Activated naive CD8-positive, alpha-beta T cell (primary cell): ENCODE results near the gene SRGAP3.

Source experiments
- H3K27ac Mint-ChIP-seq: one replicate; pipeline ENCODE4 v1.8.0; 2021; ENCODE audit warnings: mixed read lengths
- H3K27me3 Mint-ChIP-seq: one replicate; pipeline ENCODE4 v1.8.0; 2021; ENCODE audit warnings: mixed read lengths
- H3K36me3 Mint-ChIP-seq: one replicate; pipeline ENCODE4 v1.8.0; 2021; ENCODE audit warnings: mixed read lengths
- H3K4me1 Mint-ChIP-seq: one replicate; pipeline ENCODE4 v1.8.0; 2021; ENCODE audit warnings: low read depth, mixed read lengths
- H3K4me3 Mint-ChIP-seq: one replicate; pipeline ENCODE4 v1.8.0; 2021; ENCODE audit warnings: mild to moderate bottlenecking, mixed read lengths
- H3K9me3 Mint-ChIP-seq: one replicate; pipeline ENCODE4 v1.8.0; 2021; ENCODE audit warnings: low read depth, mixed read lengths

Gene SRGAP3

DNA sequence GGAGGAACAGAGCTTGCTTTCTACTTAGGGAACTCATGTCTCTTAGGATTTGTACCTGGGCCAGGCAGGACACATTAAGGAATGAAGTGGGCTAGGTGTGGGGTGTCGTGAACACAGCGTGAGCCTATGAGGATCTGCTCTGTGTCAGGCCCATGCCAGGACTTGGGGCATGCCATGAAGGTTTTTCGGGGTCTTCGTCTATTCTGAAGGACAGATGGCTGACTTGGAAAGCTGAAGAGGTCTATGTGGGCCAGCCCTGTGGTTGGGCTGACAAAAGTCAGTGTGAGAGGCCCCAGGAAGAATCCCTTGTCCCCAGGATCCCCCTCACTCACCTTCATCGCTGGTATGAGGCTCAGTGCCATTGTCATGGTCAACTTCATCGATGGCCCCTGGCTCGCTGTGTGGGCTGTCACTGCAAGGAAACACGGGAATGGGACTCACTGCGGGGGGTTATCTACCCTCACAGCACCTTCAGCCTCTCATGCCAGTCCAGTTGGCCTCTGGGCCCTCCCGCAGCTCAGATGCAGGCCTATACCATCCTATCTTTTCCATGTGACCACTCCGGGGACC, 239.4 kb downstream of the SRGAP3 start:
- Mint-ChIP-seq H3K27ac (no peak overlapping the region), H3K4me3 (no peak overlapping the region), H3K36me3 (peaks cover 3% of the 10 kb centered on the region), H3K9me3 (no peaks in the 10 kb centered on the region), H3K27me3 (no peaks in the 10 kb centered on the region), H3K4me1 (peaks cover 15% of the 10 kb centered on the region)

DNA sequence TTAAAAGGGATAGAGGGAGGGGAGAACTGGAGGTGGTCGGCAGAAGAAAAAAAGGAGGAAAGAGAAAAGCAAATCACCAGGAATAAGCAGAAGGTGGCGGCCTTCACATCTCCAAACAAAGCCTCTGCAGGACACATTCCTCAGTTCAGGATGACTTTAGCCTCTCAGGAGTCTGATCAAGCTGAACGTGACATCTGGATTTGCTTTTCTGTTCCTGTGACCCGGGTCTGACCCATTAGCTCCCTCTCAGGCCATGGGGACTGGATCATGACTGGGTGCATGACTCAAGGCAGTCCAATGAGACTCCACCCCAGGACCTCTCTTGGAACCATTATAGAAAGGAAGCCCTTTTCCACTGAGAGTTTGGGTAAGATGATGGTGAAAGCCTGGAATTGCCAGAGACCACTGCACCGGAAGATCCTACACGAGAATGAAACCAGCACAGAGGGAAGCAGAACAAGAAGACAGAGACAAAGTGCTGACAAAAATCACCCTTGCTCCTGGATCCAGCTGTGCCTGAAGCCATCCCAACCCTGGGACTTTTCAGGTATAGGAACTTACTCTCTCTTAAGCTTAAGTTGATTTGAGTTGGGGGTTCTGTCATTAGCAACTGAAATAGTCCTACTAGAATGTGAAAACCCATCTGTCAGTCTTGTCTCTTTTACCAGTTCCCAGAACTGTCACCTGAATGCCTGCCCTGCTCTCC, 240.7 kb downstream of the SRGAP3 start:
- Mint-ChIP-seq H3K27ac (no peak overlapping the region), H3K4me3 (no peak overlapping the region), H3K36me3 (peaks cover 3% of the 10 kb centered on the region), H3K4me1 (peaks cover 15% of the 10 kb centered on the region), H3K27me3 (no peaks in the 10 kb centered on the region), H3K9me3 (no peaks in the 10 kb centered on the region)

DNA sequence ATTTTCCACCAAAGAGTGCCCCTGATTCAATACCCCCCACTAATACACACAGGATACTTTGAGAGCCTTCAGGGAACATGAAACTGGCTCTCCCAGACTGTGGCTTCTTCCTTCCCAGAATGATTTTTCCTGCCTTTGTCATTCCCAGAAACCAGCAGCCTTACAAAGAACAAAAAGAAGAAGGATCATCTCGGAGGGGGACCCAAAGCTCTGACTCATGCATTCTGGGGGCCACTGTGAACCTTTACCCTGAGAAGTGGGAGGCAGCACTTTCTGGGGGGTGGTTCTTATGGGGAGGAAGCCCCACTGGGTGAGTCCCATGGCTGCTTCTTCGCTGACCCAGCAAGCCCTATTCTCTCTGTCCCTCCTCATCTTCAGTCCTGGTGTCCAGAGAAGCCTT, 241.5 kb downstream of the SRGAP3 start:
- no peak overlapping the region for H3K27ac Mint-ChIP-seq
- peaks cover 3% of the 10 kb centered on the region for H3K36me3 Mint-ChIP-seq
- H3K4me1 Mint-ChIP-seq, result peaks cover 14% of the 10 kb centered on the region
- H3K9me3 Mint-ChIP-seq, result no peaks in the 10 kb centered on the region
- H3K4me3 Mint-ChIP-seq, result no peak overlapping the region
- no peaks in the 10 kb centered on the region for H3K27me3 Mint-ChIP-seq

DNA sequence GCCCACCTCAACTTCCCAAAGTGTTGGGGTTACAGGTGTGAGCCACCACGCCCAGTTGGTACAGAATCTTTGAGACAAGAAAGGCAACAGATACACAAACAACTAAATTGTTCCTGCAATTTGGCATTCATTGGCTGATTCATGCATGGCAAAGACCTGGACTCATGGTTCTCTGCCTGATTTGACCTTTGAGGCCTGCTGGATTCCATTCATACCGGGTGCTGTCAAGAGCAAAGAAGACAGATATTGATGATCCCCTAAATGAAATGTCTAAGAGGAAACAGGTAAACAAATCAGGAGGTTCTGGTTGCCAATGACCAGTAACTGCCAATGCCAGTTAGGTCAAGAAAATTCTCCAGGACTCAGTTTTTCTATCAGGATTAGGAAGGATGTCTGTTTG, 242.2 kb downstream of the SRGAP3 start:
- peaks cover 3% of the 10 kb centered on the region for H3K36me3 Mint-ChIP-seq
- no peaks in the 10 kb centered on the region for H3K9me3 Mint-ChIP-seq
- no peak overlapping the region for H3K4me3 Mint-ChIP-seq
- peaks cover 8% of the 10 kb centered on the region for H3K4me1 Mint-ChIP-seq
- no peak overlapping the region for H3K27ac Mint-ChIP-seq
- no peaks in the 10 kb centered on the region for H3K27me3 Mint-ChIP-seq

DNA sequence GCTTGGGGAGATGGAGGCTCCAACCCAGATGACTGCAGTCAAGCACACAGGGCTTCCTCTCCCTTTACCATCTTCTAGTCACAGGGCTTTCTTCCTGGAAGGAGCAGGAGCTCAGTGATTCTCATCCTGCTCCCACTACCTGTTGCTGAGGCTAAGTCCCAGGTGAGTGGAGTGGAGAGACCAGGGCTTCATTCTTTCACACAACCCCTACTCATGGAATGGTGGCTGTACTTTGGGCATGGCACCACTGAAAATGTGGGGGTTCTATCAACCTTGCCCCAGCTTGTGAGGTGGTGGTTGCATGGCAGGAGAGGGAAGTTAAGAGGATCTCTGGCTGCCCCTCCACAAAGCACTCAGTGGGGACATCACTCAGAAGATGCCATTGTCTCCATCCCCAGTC, 249.4 kb downstream of the SRGAP3 start:
- peaks cover 5% of the 10 kb centered on the region for H3K27me3 Mint-ChIP-seq
- no peak overlapping the region for H3K4me3 Mint-ChIP-seq
- H3K36me3 Mint-ChIP-seq, result no peaks in the 10 kb centered on the region
- no peaks in the 10 kb centered on the region for H3K9me3 Mint-ChIP-seq
- no peak overlapping the region for H3K27ac Mint-ChIP-seq
- no peaks in the 10 kb centered on the region for H3K4me1 Mint-ChIP-seq

DNA sequence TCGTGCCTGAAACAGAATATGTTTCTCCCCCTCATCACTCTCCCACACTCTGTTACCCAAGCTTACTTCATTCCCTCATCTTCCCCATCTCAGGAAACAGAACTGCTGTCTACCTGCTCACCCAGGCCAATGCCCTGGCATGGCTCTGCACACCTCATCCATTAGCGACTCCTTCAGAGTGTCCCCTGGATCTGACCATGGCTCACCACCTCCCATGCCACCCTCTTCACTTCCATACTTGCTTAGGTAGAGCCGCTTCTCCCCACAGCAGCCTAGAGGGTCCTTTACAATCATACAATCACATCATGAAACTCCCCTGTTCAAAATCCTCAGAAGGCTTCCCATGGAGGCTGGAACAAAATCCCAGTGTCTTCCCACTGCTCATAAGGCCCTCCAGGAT, 252.3 kb downstream of the SRGAP3 start:
- Mint-ChIP-seq H3K4me1 (no peaks in the 10 kb centered on the region), H3K27me3 (peaks cover 5% of the 10 kb centered on the region), H3K36me3 (no peaks in the 10 kb centered on the region), H3K4me3 (no peak overlapping the region), H3K27ac (no peak overlapping the region), H3K9me3 (no peaks in the 10 kb centered on the region)

DNA sequence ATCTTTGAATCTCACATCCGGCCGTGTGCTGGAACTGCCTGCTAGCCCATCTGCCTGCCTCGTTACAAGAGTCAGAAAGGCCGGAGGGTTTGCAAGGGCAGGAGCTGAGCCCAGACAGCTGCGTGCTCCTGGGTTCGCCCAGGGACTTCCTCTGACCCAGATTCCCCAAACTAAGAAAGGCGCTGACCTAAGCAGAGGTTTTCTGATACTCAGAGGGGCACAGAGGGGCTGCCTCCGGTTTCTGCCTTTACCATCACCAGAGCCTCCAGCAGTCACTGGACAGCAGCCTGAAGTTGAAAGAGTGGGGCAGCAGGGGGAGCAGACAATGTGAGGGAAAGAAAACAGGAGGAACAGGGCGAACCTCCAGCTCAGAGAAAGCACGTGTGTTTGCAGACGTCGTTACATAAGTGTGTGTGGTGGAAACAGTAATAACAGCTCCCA, 252.7 kb downstream of the SRGAP3 start:
- H3K27ac Mint-ChIP-seq, result no peak overlapping the region
- no peak overlapping the region for H3K4me3 Mint-ChIP-seq
- H3K27me3 Mint-ChIP-seq, result peaks cover 5% of the 10 kb centered on the region
- H3K36me3 Mint-ChIP-seq, result no peaks in the 10 kb centered on the region
- H3K9me3 Mint-ChIP-seq, result no peaks in the 10 kb centered on the region
- H3K4me1 Mint-ChIP-seq, result no peaks in the 10 kb centered on the region

DNA sequence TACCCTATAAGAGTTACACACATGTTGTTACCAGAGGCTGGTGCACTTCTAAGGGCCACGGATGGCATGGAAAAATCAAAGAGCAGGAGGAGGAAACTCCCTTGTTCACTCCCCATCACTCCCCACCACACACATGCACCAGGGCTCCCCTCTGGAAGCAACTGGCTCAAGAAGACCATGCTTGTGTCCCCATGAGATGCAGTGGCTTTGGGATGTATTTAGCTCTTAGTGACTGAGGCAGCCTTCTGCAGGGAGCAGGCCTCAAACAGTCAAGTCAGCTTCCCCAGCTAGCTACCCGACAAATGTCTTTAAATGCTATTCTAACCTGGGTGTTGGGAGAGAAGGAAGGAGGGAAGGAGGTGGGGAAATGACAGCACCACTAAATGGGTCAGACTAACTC, 253.2 kb downstream of the SRGAP3 start:
- Mint-ChIP-seq H3K27me3 (peaks cover 5% of the 10 kb centered on the region), H3K4me1 (no peaks in the 10 kb centered on the region), H3K9me3 (no peaks in the 10 kb centered on the region), H3K4me3 (no peak overlapping the region), H3K36me3 (no peaks in the 10 kb centered on the region), H3K27ac (no peak overlapping the region)

DNA sequence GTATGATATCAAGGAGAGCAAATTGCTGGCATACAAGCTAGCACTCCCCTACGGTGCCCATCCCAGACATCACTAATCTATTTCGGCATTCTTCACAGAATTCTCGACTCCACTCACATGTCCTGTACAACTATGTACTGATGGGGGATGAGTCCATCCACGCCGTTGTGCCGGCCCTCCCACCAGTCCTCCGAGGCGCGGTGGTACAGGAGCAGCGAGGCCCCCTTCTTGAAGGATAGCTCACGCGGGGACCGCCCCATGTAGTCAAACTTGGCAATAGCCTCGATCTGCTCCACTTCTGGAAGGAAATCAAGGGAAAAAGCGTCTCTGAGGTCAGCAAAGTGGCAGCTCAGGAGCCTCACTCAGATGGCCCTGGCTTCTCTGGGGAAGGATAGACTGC, 255.2 kb downstream of the SRGAP3 start:
- H3K27ac Mint-ChIP-seq, result no peak overlapping the region
- H3K4me3 Mint-ChIP-seq, result no peak overlapping the region
- no peaks in the 10 kb centered on the region for H3K9me3 Mint-ChIP-seq
- H3K36me3 Mint-ChIP-seq, result no peaks in the 10 kb centered on the region
- H3K27me3 Mint-ChIP-seq, result peaks cover 5% of the 10 kb centered on the region
- no peaks in the 10 kb centered on the region for H3K4me1 Mint-ChIP-seq

DNA sequence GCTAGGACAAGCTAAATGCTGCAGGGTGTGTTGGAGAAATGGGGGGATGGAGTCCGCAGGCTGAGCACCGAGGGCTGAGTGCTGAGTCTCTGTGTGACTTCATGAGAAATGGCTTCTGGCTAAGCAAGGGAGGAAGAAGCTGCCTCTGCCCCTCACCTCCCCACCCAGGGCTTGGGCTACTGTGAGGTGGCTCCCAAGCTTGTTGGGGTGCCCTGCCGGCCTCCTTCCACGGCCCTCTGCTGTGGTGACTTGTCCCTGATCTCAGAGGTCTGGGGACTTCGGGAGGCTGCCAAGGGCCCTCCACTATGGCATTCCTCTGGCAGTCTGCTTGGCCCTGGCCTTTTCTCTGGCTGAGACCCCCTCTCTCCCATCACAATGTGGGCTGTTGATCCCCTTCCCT, 256.1 kb downstream of the SRGAP3 start:
- Mint-ChIP-seq H3K36me3 (no peaks in the 10 kb centered on the region), H3K4me3 (no peak overlapping the region), H3K27ac (no peak overlapping the region), H3K9me3 (no peaks in the 10 kb centered on the region), H3K4me1 (no peaks in the 10 kb centered on the region), H3K27me3 (peaks cover 2% of the 10 kb centered on the region)

- H3K27me3 Mint-ChIP-seq, result no peaks in the 10 kb centered on the region
Observed at GRCh38 chr3:8992854-8993253, 256.6 kb downstream of the SRGAP3 start.

DNA sequence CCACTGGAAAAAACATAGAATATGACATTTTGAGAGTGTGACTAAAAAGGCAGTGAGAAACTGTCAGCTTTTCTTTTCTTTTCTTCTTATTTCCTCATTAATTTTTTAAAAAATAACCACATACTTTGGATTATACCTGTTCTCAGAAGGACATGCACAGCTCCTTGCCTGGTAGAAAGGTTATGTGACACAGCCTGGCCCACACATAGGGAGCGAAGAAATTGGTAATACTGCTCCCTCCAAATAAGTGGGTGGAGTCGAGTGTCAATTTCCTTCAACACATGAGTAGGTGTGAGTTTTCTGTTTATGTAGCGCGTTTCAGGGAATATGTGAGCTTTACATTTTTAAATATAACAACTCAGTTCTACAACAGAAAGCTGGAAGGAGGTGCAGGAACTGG, 257.2 kb downstream of the SRGAP3 start:
- no peak overlapping the region for H3K4me3 Mint-ChIP-seq
- H3K27ac Mint-ChIP-seq, result no peak overlapping the region
- no peaks in the 10 kb centered on the region for H3K27me3 Mint-ChIP-seq
- H3K4me1 Mint-ChIP-seq, result no peaks in the 10 kb centered on the region
- no peaks in the 10 kb centered on the region for H3K9me3 Mint-ChIP-seq
- no peaks in the 10 kb centered on the region for H3K36me3 Mint-ChIP-seq

More at GRCh38 chr3:8992854-8993253, 256.6 kb downstream of the SRGAP3 start:
- Mint-ChIP-seq H3K9me3 (no peaks in the 10 kb centered on the region), H3K4me1 (no peaks in the 10 kb centered on the region), H3K27ac (no peak overlapping the region), H3K4me3 (no peak overlapping the region), H3K36me3 (no peaks in the 10 kb centered on the region)

GRCh38 chr3:8990266-8991215, 258.9 kb downstream of the SRGAP3 start:
- Mint-ChIP-seq H3K4me3 (no peak overlapping the region), H3K36me3 (no peaks in the 10 kb centered on the region), H3K4me1 (no peaks in the 10 kb centered on the region), H3K27ac (no peak overlapping the region), H3K27me3 (no peaks in the 10 kb centered on the region), H3K9me3 (no peaks in the 10 kb centered on the region)

GRCh38 chr3:8988791-8989558, 260.5 kb downstream of the SRGAP3 start:
- H3K27me3 Mint-ChIP-seq, result no peaks in the 10 kb centered on the region
- H3K36me3 Mint-ChIP-seq, result no peaks in the 10 kb centered on the region
- H3K27ac Mint-ChIP-seq, result no peak overlapping the region
- H3K4me1 Mint-ChIP-seq, result no peaks in the 10 kb centered on the region
- H3K9me3 Mint-ChIP-seq, result no peaks in the 10 kb centered on the region
- no peak overlapping the region for H3K4me3 Mint-ChIP-seq

GRCh38 chr3:8988384-8988655, 261.1 kb downstream of the SRGAP3 start:
- Mint-ChIP-seq H3K9me3 (no peaks in the 10 kb centered on the region), H3K27ac (no peak overlapping the region), H3K36me3 (no peaks in the 10 kb centered on the region)

More at GRCh38 chr3:8988384-8988655, 261.1 kb downstream of the SRGAP3 start:
- no peak overlapping the region for H3K4me3 Mint-ChIP-seq
- H3K4me1 Mint-ChIP-seq, result no peaks in the 10 kb centered on the region
- no peaks in the 10 kb centered on the region for H3K27me3 Mint-ChIP-seq
